HS-5 (cell line): ENCODE measurements around the gene PAPPA2.
"Not testable (repeated sequence)": the region's sequence is repeated elsewhere in the genome, so short reads cannot be mapped to it uniquely, and the experiment has no call there.

Source experiments
- DNase-seq: peaks from one replicate; pipeline ENCODE4 v3.0.0-alpha.2; 2012; ENCODE audit warnings: low read depth

Gene PAPPA2, protein sequence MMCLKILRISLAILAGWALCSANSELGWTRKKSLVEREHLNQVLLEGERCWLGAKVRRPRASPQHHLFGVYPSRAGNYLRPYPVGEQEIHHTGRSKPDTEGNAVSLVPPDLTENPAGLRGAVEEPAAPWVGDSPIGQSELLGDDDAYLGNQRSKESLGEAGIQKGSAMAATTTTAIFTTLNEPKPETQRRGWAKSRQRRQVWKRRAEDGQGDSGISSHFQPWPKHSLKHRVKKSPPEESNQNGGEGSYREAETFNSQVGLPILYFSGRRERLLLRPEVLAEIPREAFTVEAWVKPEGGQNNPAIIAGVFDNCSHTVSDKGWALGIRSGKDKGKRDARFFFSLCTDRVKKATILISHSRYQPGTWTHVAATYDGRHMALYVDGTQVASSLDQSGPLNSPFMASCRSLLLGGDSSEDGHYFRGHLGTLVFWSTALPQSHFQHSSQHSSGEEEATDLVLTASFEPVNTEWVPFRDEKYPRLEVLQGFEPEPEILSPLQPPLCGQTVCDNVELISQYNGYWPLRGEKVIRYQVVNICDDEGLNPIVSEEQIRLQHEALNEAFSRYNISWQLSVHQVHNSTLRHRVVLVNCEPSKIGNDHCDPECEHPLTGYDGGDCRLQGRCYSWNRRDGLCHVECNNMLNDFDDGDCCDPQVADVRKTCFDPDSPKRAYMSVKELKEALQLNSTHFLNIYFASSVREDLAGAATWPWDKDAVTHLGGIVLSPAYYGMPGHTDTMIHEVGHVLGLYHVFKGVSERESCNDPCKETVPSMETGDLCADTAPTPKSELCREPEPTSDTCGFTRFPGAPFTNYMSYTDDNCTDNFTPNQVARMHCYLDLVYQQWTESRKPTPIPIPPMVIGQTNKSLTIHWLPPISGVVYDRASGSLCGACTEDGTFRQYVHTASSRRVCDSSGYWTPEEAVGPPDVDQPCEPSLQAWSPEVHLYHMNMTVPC (N-terminal part only)

DNA sequence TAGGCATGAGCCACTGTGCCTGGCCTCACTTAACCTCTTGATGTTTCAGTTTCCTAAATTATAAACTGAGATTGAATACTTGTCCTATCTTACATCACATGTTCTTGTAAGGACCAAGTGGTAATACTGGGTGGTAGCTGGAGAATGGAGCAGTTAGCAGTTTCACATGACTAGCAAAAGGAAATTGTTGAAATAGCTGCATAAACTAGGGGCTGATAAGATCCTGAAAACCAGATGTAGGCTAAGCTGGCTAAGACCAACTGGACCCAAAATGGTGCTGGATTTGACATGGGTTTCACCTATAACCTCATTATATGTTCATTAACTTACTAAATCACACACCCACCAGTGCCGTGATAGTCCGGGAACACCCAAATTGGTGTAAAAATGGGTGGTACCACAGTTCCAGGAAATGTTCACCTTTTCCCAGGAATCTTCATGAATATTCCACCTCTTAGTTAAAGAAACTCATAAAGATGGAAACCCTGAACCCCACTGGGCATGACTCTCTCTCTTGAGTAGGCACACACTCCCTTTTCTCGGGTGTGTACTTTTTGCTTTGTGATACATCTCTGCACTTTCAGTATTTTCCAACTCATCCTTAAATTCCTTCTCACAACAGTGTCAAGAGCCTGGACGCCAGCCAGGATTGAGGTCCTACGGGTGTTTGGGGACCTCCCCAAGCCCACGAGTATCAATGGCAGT, at the start of gene PAPPA2:
TSS of gene PAPPA2 (plus strand) at position 502 of the 705 bp plus-strand sequence. CDS start 93,148 bp downstream, outside the sequence.
- no peak for DNase-seq

DNA sequence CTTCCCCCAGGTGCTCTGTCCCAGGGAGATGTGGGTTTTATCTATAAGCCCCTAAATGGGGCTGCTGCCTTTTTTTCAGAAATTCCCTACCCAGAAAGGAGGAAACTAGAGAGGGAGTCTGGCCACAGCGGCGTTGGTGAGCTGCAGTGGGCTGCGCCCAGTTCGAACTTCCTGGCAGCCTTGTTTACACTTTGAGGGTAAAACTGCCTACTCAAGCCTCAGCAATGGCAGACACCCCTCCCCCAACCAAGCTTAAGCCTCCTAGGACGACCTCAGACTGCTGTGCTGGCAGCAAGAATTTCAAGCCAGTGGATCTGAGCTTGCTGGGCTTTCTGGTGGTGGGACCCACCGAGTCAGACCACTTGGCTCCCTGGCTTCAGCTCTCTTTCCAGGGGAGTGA, 46.2 kb upstream of the PAPPA2 start:
- no peak for DNase-seq

DNA sequence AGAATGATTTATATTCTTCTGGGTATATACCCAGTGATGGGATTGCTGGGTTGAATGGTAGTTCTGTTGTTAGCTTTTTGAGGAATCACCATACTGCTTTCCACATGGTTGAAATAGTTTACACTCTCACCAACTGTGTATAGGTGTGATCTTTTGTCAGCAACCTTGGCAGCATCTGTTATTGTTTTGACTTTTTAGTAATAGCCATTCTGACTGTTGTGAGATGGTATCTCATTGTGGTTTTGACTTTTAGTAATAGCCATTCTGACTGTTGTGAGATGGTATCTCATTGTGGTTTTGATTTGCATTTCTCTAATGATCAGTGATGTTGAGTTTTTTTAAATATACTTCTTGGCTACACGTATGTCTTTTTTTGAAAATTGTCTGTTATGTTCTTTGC, 43.4 kb upstream of the PAPPA2 start:
- not testable (repeated sequence) for DNase-seq

DNA sequence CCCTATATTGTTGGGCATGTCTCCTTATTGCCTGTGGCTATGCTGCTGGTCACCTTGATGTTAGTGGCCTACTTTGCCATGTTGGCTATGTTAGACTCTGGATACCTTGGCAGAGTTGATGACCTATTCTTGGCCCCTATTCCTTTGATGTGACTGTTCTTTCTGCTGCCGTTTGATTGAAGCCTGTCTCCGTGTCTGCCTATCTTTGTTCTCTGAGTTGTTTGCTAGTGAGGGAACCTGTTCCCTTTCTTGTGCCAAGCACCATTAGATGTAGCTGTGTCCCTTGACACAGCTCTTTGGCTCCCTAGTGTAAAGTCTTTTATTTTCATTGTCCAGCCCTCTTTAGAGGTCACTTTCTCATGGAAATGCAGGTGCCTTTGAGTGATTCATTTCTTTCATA, 28.7 kb upstream of the PAPPA2 start:
- no peak for DNase-seq

DNA sequence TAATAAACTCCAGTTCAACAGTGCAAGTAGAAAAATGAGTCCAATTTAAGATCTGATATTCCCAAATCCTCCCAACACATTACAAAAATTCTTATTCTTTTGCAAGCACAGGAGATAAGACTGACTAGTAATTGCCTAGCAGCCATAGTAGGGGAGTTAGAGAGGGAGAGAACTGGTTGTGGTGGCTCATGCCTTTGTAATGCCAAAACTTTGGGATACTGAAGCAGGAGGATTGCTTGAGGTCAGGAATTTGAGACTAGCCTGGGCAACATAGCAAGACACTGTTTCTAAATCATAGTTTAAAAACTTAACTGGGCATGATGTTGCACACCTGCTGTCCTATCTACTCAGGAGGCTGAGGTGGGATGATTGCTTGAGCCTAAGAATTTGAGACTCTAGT, 26.7 kb upstream of the PAPPA2 start:
- no peak for DNase-seq

DNA sequence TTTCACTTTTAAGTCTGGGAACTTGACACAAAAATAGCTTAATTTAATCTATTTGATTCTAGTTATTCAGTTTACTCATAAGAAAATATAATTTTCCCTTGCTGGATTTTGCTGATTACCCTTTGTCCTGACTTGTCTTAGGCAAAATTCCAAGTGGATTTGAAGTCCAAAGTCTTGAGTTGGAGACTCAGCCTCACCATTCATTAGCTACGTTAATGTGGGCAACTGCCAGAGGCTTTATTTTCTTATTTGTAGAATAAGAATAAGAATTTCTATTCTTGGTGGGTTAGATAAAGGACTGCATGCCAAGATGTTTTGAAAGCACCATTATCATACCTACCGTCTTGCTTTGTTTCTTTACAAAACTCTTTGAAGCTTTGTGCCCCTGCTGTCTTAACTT, 22.8 kb upstream of the PAPPA2 start:
- DNase-seq, result no peak

DNA sequence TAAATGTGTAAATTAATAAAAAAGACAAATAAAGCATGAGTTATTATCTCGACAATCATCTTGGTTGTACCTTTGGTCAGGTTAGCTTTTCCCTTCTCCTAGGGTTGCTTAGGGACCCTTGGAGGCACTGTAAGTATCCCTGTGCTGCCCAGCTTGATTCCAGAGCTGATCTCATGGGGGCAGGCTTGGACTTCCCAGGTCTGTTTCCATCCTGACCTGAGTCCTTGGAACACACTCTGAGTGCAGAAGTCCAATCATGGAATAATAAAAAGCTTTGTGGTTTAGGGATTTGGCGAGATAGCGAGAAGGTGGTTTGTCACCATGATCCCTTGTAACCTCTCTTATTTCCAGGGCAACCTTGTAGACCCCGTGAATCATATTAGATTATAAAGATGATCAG, 18.7 kb upstream of the PAPPA2 start:
- no peak for DNase-seq

DNA sequence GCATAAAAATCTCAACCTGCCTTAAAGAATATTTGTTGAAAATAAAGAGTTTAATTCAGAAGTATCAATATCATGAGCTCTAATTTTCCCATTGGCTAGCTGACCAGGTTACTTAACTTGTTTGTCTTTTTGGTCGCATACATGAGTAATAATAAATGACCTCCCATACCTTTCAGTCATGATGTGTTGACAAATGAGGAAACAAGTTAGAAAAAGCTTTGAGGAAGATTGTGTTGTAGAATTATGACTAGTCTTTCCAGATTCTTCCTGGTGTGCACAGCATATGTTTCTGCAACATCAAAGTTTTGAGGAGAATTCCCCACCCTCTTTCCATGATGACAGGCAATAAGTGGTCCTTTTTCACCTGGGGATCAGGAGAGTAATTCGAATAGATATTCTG, 17.6 kb upstream of the PAPPA2 start:
- no peak for DNase-seq

DNA sequence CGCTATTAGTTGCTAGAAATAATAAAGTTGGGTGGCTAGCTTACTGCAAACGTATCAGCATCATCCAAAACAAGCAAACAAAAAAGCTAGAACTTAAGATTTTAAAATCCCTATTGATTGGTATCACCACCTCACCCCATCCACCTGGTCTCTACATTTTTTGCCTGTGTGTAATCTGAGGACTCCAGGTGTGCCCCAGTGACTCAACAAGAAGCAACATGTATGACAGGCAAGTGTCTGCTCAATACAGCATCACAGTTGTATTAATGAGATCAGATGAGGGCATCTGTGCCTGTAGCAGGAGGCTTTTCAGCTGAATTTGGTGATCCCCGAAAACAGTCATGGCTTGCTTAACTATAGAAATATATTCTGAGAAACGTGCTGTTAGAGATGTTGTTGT, 14.6 kb upstream of the PAPPA2 start:
- no peak for DNase-seq

DNA sequence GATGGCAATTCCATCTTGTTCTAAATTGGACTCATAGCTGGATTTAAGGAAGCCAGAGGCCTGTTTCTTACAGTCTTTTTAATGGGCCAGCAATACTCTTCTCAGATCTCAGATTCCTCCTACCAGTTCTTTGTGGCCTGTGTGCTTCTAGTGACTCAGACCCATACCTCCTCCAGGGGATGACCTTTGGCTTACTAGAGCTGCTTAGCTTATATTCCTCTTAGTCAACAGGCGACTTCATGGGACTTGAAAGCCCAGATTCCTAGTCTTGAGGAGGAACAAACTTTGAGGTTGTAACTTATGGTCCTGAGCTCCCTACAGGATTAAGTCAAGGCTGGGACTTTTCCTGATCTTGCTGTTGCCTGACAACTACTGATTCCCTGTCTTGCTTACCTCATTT, 12.4 kb upstream of the PAPPA2 start:
- DNase-seq, result no peak

DNA sequence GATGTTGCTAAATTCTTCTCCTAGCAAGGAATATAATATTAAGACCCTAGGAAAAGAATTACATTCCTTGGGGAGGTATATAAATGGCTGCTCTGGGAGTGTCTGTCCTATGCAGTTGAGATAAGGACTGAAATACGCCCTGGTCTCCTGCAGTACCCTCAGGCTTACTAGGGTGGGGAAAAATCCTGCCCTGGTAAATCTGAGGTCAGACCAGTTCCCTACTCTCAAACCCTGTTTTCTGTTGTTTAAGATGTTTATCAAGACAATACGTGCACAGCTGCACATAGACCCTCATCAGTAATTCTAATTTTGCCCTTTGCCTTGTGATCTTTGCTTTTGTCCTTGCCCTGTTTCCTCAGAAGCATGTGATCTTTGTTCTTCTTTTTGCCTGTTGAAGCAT, 11.2 kb upstream of the PAPPA2 start:
- not testable (repeated sequence) for DNase-seq

DNA sequence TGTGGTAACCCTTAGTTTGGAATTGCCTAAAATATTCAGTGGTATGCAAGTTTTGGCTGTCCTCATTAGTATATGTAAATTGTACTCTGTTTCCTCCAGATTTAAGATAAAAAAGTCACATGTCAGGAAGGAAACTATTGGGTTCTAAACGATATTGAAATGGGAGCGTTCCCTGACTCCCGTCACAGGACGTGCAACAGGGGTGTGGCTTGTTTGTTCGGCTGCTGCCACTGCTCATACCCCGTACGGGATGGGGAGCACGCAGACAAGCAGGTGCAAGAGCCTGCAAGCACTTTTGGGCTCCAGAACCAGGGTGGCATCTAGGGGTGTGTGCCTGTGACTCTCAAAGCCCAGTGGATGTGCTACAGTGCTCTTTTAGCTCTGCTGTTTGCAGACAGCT, 6.2 kb upstream of the PAPPA2 start:
- no peak for DNase-seq

DNA sequence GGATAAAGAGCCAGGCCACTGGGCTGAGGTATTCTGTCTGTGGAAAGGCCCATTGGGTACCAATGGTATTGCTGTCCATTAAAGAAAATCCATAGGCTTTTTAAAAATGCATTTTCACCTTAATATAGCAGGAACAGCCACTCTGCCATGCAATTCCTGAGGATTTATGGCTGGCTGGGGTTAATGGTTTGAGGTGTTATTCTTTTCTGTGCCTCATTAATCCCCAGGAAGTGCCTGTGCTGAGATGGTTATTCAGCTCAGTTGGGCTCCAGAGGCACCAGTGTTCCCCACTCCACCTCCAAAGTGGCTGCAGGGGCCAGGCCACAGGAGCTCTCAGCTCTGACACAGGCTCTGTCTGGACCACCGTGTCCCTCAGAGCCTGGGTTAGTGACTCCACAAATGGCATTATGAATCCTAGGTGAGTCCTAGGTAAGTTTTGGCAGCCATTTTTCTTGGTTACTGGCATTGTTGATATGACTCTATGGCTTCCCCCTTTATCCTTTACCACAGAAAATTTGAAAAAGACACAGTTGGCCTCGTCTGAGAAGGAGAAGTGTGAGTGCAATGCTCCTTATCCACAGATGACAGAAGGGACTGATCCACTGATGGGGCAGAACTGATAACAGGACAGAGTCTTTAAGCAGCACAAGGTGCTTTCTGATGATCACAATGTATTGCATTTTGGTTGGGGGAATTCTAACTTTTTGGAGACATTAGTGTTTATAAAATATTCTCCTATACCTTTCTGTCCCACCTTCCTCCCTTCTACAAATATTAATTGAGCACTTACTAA, 2.2 kb upstream of the PAPPA2 start:
- DNase-seq, result no peak

DNA sequence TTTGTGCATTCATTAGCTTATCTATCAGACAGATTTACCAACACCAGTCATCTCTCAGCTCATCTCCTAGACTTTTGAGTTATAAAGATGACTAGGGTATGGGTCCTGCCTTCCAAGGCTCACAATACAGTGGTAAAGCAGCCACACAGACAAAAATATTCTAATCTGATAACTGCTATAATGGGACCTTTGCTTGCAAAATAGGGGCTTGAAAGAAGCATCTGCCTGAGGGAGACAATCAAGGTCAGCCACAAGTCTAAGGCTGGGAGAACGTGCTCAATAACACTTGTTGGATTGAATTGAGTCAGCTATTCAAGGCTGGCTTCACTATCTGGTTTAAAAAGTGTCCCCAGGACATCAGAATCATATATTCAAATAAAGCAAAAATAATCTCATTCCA, 1.4 kb upstream of the PAPPA2 start:
- DNase-seq, result no peak

DNA sequence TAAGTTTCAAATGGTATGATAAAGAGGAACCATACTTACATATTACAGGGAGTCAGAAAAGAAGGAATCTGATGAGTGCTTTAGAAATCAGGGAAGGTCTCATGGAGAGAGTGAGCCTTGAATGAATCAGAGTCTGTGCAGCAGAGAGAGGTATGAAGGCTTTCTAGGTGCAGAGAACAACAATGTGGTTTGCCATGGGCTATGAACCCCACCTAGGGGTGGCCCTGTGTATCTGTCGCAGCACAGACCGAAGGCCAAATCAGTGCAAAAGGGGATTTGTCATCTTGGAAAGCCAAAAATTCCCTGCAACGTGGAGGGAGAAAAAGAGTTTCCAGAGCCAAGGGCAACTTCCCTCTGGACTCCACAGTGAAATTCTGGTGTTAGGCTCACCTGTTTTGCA, 3.5 kb downstream of the PAPPA2 start:
- no peak for DNase-seq

DNA sequence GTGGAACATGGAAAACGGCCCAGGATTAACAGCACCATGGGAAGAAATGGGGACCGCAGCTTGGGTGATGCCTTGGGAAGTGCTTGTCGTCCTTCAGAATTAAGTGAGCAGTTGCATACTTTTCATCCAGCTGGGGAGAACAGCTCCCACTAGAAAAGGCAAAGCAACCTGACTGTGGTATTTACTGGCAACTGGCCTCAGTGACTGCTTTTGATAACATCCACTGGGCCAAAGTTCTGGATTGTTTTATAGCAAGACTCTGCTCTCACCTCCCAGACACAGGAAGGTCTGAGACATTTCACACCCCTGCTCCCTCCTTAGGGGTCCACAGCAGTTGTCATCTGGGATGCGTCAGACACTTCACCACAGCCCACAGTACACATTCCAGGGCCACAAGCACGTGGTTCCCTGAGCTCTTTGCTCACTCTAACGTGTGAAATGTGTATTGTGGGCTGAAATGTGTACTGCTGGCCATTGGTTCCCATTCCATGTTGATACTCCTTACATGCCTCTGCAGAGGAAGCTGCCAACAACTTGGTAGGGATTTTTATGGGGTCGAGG, 6.6 kb downstream of the PAPPA2 start:
- no peak for DNase-seq

DNA sequence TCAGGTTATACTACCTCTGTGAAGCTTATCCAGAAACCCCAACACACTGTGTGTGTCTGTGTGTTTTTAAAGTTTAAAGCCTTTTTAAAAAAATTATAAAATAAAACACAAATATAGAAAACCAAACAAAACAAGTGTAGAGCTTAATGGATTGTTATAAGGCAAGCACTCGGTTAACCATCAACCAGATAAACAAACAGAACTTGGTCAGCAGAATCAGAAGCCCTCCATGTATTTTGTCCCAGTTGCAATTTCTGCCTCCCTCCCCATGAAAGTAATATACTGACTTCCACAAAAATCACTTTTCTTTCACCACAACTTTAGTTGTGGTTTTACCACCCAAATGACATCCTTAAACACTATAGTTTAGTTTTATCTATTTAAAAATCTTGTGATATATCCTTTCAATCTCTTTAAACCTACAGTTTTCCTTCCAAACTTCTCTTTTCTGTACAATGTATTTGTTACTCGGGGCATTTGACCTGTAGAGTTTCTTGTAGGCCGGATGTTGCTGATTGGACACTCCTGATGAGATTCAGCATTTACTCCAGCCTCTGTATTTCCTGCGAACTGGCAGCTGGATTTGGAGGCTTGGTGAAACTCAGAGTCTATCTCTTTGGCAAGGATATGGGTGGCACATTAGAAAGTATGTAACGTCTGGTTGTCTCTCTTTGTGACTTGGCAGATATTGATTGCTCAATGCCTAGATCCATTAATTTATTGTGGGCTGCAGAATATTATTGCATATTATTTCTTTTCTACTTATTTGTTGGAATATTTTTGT, 8.6 kb downstream of the PAPPA2 start:
- DNase-seq, result no peak

DNA sequence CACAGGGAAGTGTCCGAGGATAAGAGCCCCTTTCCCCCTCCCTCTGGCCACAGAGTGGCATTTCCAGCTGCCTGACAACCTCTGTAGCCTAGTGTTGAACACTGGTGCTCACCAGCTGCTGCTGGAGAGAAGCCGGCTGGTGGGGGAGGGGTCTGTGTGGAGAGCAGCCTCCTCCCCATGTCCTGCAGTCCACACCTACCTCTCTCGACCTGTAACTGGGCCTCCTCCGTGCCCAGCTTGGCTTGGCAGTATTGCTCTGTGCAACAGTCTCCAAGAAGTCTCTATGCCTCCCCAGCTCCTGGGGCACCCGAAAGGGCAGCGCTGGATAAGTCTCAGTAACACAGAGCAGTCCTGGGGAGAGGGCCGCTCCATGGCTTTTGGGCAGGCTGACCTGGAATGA, 17.0 kb downstream of the PAPPA2 start:
- no peak for DNase-seq

DNA sequence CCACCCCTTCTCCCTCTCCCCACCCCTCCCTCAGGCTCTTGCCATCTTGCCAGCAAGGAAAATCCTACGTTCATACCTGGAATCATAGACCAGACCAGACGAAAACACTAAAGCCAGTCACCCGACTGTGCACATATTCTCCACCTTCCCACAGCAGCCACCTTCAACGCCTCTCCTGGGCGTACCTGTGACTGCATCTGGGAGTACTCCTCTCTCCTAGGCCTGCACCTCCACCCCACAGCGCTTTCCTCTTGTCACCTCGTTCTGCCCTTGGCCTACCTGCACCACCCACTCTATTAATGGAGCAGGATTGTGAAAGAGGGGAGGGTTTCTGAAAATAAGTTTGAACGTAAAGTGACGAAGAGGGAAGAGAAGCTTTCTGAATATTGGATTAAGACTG, 17.8 kb downstream of the PAPPA2 start:
- no peak for DNase-seq

DNA sequence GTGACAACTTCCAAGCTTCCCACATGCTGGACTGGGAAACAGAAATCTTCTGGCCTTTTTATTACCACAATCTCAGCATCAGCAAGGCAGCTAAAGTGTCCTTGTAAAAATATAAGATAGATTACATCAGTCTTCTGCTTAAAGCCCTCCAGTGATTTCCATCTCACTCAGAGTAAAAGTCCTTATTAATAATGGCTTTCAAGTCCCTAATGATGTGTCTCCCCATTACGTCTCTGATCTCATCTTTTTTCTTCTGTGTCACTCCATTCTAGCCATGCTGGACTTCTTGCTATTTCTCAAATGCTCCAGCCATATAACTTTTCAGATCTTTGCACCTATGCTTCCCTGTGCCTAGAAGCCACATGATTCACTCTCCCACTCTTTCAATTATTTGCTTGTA, 22.1 kb downstream of the PAPPA2 start:
- DNase-seq, result no peak

DNA sequence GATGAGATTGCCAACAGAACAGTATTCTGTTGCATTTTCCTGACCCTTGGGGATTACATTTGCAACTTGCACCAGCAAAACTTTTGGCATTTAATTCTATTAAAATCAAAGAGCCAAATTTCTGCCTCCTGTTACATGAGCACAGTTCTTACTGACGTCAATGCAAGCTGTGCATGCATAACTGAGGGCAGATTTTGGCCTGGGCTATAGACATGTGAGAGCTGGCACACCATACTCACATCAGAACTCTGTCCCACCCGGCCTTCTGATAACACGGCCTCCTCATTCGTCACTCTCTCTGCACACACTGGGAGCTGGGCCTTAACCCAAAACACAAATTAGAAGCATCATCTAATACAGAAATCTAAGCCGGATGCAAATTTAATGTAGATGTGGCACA, 31.5 kb downstream of the PAPPA2 start:
- DNase-seq, result no peak
